Measurements from ENCODE around the gene KIF12.
"Not testable (repeated sequence)": the region's sequence is repeated elsewhere in the genome, so short reads cannot be mapped to it uniquely, and the experiment has no call there.

The KIF12 gene

DNA sequence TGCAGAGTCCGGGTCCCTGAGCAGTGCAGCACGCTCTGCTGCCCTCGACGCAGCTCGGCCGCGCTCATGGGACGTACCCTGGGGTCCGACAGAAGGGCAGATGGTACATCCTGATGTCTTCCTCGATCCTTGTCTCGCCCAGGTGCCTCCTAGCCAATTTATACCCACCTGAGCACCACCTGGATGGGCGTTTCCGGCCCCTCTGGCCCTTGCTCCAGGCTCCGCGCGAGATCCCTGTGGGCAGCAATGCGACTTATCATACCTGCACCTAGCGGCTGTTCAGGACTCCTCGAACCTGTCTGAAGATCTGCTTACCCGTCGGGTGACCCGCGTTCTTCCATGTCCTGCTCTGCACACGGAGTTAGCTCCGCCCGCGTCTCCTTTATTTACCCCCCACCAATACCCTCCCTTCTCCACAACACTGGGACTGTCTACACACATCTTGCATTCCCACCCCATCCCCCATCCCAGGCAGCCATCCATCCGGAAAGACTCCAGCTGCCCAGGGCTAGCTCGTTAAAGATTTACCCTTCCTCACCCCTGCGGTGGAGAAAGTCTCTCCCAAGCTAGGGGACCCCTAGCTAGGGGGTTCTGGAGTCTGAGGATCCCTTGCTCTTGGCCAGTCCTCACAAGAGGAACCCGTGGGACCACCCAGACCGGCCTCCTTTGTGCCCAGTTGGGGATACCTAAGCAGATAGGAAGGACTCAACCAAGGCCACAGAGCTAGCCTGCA is at the start of gene KIF12:
Gene KIF12 (minus strand): TSS at position 357 of the 733 bp plus-strand sequence. CDS start 16 bp downstream, at position 341.
- no peak for DNase-seq

DNA sequence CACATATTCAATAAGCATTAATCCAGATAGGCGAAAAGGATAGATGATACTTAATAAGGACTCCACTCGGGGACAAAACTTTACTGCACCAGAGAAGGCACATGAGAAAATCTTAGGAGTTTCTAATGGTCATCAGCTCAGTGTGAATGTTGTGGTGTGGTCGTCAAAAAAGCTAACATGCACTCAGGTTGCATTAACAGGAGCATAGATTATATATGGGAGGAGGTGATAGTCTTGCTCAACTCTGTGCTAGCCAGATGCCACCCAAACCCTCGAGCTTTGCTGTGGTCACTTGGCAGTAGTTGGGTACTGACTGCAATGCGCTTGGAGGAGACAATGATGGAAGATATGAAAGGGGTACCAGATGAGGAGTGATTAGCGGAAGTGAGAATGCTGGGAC is 47.6 kb upstream of the KIF12 start:
- no peak for DNase-seq

DNA sequence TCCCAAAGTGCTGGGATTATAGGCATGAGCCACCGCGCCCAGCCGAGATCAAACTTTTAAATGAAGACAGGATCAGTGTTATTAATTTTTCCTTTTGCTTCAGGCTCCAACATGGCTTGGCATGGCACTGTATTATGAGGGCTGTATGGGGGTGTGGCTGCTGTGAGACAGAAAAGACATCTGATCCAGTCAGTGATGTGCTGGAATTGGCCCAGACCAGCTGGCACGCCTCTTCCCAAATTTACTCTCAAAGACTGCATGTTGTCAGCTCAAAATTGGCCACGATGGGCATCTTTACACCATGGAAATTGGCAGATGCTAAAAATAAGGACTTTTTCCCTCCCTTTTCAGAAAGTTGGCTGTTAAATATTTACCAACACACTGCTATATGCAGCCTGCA is 44.1 kb upstream of the KIF12 start:
- DNase-seq, result no peak

DNA sequence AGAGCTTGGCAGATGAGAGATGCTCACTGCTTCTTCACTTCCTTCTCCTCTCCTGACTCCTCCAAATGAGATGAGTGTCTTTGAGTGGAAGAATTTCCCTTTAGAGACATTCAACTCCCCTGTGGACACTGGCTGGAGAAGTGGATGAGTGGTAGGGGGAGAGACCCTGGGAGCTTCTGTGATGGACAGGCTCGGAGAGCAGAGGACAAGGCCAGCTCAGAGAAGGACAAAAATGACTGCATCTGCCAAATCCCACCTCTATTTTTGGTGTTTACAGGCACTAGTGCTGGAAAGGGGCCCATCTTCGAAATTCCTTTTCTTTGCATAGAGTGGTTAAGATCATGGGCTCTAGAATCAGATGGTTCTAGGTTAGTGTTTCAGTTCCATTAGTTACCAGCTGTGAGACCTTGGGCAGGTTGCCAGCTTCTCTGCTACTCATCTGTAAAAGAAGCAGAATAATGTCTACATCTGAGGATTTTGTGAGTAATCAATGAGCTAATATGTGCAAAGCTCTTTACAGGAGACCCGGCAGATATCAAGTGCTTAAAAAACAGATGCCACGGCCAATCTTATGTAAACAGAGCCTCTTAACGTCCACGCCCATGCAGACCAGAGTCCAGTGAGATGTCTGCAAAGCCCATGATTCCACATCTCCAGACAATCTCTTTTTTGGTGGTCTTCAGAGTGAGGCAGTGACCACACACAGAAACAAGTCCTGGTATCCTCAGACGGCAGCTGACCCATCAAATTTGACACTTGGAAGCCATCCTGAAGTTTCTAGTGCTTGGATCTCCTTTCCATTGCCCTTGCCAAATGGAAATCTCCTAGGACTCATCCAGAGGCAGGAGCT is 42.7 kb upstream of the KIF12 start:
- DNase-seq, result no peak

DNA sequence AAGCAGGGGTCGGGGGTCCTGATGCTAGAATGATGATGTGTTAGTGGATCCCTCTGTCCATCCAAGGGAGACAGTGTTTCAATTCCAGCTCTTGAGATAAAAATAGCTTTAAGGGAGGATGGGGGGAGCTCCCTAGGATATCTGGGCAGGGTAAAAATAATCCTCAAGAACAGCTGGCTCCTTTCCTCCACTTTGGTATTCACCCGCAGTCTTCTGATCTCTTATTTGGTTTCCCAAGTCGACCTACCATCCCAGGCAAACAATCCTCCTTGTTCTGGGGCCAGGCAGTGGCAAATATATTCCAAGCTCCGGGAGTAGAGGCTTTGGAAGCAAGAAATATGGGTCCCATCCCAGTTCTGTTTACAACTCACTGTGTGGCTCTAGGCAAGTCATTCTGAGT is 41.8 kb upstream of the KIF12 start:
- DNase-seq, result no peak

DNA sequence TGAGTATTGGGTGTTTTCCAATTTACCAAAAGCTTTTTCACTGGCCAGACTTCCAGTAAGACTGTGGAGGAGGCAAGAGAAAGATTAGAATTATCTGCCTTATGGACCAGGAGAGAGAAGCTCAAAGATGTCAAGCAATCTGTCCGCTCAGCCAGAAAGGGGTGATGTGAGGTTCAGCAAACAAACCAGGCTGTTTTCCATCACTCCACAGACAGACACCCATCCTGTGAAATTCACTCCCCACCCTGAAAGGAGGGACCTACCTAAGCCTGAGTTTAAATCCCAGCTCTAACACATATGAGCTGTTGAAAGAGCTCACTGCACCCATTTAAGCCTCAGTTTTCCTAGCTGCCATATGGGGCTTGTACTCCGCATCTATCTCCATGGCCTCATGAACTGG is 41.3 kb upstream of the KIF12 start:
- no peak for DNase-seq

DNA sequence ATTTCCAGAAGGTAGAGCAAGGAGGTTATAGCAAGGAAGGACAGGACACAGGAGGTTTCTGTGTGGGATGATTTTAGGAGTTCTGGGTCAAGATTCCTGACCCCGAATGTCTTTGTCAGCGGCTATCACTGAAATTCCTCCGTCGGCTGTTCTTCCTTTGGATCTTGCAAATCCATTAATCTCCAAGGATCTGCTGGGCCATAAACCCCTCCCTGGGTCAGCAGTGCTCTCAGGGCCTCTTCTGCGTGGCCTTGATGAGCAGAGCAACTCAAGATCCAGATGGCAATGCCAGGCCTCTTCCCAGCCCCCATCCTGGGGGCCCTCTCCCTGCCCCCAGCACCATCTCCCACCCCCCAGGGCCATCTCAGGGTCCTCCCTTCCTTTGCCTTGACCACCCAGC is 40.0 kb upstream of the KIF12 start:
- DNase-seq, result no peak

DNA sequence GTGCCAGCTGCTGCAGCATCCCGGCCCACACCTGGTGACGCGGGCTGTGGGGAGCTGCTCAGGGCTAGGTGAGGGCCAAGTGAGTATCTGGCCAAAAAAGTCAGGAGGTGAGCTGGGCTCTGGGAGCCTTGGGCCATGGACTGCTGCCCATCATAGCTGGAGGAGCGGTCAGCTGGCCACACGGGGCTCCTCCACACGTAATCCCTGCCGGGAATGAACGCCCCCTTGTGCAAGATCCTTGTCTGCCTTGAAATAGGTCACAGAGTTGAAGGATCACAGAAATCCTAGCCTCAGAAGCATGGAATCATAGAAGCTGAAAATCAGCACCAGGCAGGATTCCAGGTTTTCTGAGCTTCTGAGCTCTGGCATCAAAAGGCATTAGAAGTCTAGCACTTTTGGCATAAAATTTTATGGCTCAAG is 39.5 kb upstream of the KIF12 start:
- DNase-seq, result no peak

DNA sequence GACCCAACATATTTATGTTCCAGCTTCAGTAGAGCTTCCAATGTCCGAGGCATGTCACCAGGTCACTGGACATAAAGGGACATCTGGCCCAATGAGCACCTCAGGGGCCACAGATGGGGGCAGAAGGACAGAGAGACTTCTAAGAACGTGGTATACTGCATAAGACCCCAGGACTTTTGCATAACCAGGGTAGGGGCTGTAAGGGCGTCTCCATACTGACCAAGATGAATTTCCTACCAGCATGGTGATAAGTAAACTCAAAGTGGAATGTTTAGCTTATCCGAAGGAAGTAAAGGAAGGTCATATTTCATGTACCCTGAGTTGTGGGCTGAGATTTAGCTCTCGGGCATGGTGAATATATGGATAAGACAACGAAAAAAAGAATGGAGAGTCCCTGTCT is 38.7 kb upstream of the KIF12 start:
- DNase-seq, result no peak

DNA sequence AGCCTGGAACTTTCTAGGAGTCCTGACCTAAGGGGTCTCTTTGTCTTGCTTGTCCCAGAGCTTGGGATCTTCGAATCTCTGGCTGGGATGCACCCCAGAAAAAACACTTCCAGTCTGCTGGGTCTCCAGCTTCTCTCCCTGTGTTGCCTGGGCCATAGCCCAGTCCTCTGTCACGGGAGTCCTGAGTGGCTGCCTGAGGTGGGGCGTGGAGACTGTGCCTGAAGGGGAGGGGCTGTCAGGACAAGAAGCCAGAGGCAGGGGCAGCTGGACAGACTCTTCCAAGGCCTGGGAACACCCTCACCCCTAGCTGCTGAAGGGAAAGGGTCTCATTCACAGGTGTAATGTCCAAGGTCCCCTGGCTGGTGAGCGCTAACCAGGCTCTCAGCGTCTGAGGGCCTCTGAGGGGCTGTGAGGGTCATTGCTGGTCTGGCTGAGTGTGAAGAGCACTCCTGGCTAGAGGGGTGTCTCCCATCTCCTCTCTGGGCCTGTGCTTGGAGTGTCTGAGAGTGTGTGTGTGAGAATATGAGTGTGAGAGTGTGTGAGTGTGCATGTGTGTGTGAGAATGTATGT is 35.8 kb upstream of the KIF12 start:
- DNase-seq, result no peak

DNA sequence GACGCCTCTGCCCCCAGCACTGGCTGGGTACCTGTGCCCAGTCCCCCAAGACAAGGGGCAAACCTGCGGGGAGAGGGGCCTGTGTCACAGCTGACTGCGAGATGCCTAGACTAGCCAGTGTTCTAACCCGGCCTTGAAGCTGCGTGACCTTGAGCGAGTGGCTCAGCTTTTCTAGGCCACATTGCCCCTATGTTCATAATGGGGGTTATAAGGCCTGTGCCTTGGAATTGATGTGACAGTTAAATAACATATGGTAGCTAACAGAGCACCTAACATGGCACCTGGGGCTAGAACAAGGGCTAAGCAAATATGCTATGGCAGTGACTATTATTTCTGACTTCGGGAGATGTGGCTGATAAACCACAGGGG is 33.4 kb upstream of the KIF12 start:
- DNase-seq, result no peak

DNA sequence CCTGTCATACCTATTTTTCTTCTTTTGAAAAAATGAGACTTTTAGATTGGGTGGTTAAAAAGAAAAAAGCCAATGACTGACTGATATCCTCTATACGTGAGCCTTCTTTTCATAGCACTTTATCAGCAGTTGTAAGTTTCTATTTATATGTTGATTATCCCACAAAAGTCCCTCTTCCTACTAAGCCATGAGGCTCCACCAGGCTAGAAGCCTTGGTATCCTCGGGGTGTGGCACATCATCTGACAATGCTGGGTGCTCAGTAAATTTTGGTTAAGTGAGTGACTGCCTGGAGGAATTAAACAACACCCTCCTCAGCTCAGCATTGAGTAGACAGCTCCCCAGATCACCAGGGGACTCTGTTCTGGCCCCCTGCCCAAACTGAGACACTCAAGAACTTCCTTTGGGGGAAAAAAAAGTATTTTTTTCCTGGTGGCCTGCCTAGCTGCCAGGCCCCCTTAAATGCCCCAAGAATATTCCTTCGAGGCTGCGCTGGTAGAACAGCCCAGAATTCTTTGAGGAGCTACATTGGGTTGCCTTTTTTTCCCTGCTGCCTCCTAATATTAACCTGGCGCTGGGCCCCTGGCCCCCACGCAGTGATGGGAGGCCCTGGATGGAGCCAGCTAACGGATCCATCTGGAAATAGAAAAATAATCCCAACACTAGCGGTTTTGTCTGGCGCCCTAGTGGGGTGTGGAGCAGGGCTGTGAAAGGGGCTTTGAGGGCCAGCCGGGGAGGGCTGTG is 32.9 kb upstream of the KIF12 start:
- no peak for DNase-seq

DNA sequence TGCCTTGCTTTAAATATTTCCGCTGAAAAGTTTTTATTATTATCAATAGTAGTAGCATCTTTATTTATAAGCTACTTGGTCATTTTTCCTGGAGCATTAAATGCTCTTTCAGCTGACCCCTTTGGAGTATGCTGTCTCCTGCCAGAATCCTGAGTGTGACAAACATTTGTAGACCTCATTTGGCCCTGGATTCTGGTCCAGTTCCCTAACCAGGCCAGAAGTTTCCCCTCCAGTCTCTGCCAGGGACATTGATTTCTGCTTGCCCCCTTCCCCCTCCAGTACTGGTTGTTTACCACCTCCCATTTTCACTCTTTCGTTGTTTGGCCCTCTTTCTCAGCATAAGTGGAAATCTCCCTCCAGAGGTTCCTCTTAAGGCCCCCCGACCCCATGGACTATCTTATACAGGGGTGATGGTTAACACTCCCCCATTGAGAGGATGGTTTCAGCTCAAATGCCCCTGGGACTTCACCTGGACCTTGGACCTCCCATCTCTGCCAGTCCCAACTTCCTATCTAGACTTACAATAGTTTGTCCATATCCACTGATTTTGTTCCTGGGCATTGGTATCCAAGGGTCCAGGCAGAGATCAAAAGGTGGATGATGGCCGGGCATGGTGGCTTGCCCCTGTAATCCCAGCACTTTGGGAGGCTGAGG is 31.7 kb upstream of the KIF12 start:
- DNase-seq, result no peak

DNA sequence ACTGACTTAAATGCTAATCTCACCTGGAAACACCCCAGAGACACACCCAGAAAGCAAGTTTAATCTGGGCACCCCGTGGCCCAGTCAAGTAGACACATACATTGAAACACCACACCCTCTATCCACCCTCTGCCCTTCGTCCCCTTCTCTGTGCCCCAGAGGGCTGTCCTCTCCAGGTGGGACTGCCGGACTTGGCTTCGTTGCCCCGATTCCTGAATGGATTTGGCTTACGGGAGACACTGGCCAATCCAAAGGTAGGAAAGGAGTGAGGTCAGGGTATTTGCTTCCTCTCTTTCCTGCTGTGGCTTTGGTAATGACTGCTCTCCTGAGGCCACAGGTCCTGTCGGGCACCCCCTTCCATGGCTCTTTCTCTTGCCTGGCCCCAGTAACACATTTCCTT is 31.0 kb upstream of the KIF12 start:
- no peak for DNase-seq

DNA sequence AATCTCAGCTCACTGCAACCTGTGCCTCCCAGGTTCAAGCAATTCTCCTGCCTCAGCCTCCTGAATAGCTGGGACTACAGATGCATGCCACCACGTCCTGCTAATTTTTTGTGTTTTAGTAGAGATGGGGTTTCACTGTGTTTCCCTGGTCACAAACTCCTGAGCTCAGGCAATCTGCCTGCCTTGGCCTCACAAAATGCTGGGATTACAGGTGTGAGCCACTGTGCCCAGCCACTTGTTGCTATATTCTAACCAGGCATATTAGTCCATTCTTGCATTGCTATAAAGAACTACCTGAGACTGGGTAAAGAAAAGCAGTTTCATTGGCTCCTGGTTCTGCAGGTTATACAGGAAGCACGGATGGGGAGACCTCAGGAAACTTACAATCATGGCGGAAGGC is 29.7 kb upstream of the KIF12 start:
- not testable (repeated sequence) for DNase-seq

DNA sequence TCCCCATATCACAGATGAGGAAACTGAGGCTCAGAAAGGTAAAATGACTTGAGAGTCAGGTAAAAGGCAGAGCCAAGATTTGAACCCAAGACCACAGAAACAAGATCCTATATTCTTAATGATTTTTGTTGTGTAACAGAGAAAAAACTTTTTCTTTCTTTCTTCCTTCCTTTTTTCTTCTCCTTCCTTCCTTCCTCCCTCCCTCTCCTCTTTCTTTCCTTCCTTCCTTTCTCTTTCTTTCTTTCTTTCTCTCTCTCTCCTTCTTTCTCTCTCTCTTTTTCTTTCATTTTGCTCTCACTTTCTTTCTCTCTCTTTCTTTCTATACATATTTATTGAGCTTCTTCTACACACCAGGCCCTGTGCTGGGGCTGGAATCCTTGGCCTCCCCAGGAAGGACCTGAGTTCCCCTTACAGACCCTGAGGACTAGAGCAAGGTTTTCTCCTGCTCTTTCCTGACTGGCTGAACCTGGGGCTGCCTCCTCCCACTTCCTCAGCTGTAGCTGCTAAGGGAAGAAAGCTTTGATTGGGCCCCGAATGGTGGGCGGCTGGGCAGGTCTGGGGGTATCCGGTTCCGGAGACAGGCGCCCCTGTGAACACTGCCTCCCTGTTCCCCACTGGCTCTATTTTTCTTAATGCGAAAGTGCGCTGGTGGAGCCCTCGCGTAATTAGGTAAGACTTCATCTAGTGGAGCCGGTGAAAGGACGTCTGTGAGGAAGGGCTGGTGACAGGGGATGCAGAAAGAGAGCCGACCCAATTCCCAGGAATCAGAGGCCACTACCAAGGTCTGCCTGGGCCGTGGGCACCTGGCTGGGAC is 27.4 kb upstream of the KIF12 start:
- DNase-seq, result no peak

DNA sequence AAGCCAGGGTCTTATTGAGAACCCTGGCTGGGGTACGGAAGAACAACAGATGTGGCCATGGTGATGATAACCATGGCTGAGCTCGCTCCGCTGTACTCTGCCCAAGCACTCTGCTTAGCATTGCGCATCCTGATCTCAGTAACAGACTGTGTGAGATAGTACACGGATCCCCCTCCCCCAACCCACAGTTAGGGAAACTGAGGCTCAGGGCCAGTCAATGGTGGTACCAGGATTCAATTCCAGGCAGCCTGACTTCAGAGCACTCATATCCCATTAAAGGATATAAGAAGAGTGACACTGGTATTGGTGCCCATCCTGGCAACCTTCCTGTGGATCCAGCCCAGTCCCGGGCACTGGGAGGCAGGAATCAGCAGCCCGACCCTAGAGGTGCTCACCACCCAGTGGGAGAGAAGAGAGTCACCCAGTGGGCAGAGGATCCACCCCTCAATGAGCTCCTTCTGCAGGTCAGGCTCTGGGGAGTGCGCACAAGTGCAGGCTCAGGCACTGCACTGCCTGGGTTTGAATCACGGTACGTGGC is 26.5 kb upstream of the KIF12 start:
- DNase-seq, result no peak

DNA sequence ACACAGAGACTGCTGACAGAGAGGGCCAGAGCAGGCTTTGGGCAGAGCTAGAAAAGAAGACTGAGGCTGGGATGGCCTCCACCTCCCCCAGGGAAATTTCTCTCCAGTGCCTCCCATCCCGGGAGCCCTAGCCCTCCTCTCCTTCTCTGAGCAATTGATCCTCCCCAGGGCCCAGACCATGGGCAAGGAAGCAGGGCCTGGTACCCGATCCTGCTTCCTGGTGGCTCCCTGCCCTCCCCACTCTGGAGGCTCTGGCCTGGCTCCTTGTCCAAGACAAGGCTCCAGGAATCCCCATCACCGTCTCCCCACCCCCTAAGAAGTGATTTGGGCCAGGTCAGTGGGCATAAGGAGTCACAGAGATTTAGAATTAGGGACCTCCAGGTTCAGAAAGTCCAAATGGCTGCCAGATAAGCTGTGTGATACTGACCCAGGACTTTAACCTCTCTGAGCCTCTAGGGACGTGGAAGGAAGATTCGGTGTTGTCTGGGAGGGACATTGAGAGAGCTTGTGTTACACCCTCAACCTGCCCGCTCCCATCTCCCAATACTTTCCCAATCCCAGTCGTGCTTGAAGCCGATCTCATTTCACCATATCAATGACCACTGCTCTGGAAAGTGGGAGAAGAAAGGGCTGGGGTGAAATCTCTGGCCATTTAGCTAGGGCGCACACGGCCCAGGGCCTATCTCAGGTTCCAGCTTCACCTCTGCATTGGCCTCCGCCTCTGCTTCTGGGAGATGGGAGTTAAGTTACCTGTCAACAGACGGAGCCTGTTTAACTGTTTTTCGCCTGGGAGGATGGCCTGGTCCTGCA is 25.8 kb upstream of the KIF12 start:
- DNase-seq, result no peak

DNA sequence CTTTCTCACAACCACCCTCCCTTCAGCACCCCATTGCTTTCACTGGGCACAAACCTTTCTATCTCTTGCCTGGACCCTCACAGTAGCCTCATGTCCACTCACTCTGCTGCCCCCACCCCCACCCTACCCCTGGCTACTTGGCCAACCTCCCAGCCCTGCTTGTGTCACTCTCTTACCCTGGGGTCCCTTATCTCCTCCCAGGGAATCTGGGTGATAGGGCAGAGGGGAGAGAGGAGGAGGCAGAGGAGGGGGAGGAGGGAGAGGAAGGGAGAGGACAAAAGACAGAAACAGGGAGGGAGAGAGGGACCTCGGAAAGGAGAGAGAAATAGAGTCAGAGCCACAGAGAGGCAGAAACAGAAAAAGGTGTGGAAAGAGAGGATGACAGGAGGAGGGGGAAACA is 25.0 kb upstream of the KIF12 start:
- DNase-seq, result no peak
